ENCODE data around the gene MUC5AC. TPM values are rescaled to one million over a fixed set of nuclear protein-coding genes. Genes with fewer than 3 reads are reported as not detected.
A peak's percentile ranks its signal among the peaks of the same experiment; 100 is the strongest.

MUC5AC gene
- total and polyA plus RNA-seq, 11 donors = not detected

DNA sequence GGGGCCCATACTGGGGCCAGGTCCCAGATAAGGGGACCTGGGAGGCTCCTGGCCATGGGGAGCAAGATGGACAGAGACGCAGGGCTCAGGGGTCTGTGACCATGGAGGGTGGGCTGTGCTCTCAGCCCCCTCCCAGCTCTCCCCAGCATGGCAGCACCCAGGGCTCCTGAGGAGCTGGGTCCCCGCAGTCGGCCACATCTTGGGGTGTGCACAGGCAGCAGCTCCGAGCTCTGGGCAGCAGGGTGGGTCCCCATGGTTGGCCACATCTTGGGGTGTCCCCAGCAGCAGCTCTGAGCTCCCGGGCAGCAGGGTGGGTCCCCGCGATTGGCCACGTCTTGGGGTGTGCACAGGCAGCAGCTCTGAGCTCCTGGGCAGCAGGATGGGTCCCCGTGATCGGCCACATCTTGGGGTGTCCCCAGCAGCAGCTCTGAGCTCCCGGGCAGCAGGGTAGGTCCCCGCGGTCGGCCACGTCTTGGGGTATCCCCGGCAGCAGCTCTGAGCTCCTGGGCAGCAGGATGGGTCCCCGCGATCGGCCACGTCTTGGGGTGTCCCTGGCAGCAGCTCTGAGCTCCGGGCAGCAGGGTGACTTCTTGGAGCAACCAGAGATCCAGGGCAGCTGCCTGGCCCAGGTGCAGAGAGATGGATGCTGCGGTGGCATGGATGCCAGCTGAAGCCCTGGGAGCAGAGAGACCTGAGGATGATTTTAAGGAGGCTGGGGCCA lies 46.8 kb downstream of the MUC5AC start:
- Histone ChIP-seq H3K9me3 (no peaks in the 10 kb centered on the region), H3K27ac (no peak overlapping the region), H3K36me3 (no peaks in the 10 kb centered on the region), H3K4me1 (peaks cover 0 to 8% (median 0%) of the 10 kb centered on the region in 12 donors), H3K27me3 (peaks cover 0 to 21% (median 4%) of the 10 kb centered on the region in 9 donors), H3K4me3 (no peak overlapping the region)
- DNase-seq = peak in 2 of 5 donors; percentile 5 to 18
- intact Hi-C loops (cut with DNase I) = loop anchor here in 8 of 10 donors (5.0 to 10.0 kb wide), 4 partner anchors 250 to 373 kb away; partner anchors contain the start of gene DUSP8 (in 2 of the 8)
- TF ChIP-seq, protein P1, sequence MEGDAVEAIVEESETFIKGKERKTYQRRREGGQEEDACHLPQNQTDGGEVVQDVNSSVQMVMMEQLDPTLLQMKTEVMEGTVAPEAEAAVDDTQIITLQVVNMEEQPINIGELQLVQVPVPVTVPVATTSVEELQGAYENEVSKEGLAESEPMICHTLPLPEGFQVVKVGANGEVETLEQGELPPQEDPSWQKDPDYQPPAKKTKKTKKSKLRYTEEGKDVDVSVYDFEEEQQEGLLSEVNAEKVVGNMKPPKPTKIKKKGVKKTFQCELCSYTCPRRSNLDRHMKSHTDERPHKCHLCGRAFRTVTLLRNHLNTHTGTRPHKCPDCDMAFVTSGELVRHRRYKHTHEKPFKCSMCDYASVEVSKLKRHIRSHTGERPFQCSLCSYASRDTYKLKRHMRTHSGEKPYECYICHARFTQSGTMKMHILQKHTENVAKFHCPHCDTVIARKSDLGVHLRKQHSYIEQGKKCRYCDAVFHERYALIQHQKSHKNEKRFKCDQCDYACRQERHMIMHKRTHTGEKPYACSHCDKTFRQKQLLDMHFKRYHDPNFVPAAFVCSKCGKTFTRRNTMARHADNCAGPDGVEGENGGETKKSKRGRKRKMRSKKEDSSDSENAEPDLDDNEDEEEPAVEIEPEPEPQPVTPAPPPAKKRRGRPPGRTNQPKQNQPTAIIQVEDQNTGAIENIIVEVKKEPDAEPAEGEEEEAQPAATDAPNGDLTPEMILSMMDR (IDR thresholded peaks at IDR 0.05) = no peak
- no peak for TF ChIP-seq POLR2A (IDR thresholded peaks at IDR 0.05)
- 83 to 89% (median 87%) methylated on average over 6 to 22 of the region's 22 CpGs for WGBS, 4 donors
- no peak for ATAC-seq

DNA sequence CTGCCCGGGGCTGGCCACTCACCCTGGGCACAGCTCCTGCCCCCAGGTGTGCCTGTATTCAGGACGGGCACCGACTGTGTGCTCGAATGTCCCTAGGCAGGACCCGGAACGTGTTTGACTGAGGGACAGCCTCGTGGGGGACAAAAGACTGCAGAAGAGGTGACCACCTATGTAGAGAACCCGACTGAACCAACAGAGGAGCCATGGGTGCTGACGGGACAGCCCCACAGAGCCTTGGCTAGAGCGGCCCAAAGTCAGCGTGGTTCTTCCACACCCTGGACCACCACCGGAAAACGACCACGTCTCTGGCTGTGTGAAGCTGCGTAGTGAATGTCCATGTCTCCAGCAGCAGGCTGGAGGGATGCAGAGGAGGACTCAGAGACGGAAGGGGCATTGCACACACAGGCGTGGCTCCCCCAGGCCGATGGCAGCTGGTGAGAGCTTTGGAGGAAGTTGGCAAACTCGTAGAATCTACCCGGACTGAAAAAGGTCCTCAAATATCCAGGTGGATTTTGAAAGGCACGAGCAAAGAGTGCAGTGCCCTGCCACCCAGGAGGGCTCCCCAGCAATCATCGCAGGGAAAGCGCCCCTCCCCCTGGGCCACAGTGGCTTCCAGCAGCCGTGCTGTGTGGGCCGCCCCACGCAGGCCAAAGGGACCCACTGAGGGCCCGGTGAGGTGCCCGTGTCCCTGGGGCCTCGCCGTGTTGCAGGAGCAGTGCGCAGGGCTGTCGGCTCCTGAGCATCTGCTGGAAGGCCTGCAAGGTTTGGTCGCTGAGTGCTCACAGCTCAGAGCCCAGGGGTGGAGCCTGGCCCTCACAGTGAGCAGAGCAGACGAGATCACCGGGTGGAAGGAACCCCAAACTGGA lies 47.6 kb downstream of the MUC5AC start:
- peak in 2 of 5 donors; percentile 4 to 9 for DNase-seq
- peaks cover 0 to 8% (median 0%) of the 10 kb centered on the region in 12 donors for H3K4me1 ChIP-seq
- no peak overlapping the region for H3K4me3 ChIP-seq
- ATAC-seq = no peak
- intact Hi-C loops (cut with DNase I) = loop anchor here in 3 of 10 donors (10.0 kb wide), 2 partner anchors 249 to 369 kb away; partner anchors contain the start of gene DUSP8 (in 2 of the 3)
- H3K36me3 ChIP-seq = no peaks in the 10 kb centered on the region
- peaks cover 0 to 3% (median 0%) of the 10 kb centered on the region in 12 donors for H3K9me3 ChIP-seq
- 71 to 73% (median 72%) methylated on average over 26 to 35 of the region's 35 CpGs for WGBS, 4 donors
- peaks cover 0 to 18% (median 3%) of the 10 kb centered on the region in 9 donors for H3K27me3 ChIP-seq
- no peak for TF ChIP-seq POLR2A (IDR thresholded peaks at IDR 0.05)
- TF ChIP-seq, protein P1 (IDR thresholded peaks at IDR 0.05) = no peak
- no peak overlapping the region for H3K27ac ChIP-seq

DNA sequence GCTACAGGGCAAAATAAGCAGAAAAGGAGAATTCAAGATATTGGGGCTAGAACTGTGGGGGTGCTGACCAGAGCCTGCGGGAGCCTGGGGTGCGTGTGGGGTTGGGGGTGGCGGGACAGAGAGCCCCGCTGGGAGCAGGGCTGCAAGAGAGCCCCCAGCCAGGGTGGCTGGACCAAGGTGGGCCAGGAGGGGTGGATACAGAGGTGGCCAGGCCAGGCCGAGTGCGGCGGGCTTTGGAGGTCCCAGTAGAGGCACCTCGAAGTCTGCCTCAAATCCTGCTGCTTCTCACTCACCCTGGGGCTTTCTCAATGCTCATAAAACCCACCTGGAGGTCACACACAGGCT lies 48.2 kb downstream of the MUC5AC start:
- TF ChIP-seq, protein P1 (IDR thresholded peaks at IDR 0.05) = no peak
- 88 to 91% (median 90%) methylated on average over 8 of the region's 8 CpGs for WGBS, 4 donors
- peaks cover 0 to 18% (median 3%) of the 10 kb centered on the region in 9 donors for H3K27me3 ChIP-seq
- H3K4me1 ChIP-seq = peaks cover 0 to 8% (median 0%) of the 10 kb centered on the region in 12 donors
- H3K27ac ChIP-seq = no peak overlapping the region
- DNase-seq (no peak), ATAC-seq (no peak)
- no peaks in the 10 kb centered on the region for H3K36me3 ChIP-seq
- intact Hi-C loops (cut with DNase I) = loop anchor here in 3 of 10 donors (10.0 kb wide), 2 partner anchors 249 to 369 kb away; partner anchors contain the start of gene DUSP8 (in 2 of the 3)
- peaks cover 0 to 9% (median 4%) of the 10 kb centered on the region in 12 donors for H3K9me3 ChIP-seq
- no peak overlapping the region for H3K4me3 ChIP-seq

Measured in heart left ventricle (tissue), 16 donors.